ENCODE results near the gene SNX17. TPM values are rescaled to one million over a fixed set of nuclear protein-coding genes. Genes with fewer than 3 reads are reported as not detected.

SNX17 gene
- polyA plus RNA-seq, 1 experiment = 123 TPM

DNA sequence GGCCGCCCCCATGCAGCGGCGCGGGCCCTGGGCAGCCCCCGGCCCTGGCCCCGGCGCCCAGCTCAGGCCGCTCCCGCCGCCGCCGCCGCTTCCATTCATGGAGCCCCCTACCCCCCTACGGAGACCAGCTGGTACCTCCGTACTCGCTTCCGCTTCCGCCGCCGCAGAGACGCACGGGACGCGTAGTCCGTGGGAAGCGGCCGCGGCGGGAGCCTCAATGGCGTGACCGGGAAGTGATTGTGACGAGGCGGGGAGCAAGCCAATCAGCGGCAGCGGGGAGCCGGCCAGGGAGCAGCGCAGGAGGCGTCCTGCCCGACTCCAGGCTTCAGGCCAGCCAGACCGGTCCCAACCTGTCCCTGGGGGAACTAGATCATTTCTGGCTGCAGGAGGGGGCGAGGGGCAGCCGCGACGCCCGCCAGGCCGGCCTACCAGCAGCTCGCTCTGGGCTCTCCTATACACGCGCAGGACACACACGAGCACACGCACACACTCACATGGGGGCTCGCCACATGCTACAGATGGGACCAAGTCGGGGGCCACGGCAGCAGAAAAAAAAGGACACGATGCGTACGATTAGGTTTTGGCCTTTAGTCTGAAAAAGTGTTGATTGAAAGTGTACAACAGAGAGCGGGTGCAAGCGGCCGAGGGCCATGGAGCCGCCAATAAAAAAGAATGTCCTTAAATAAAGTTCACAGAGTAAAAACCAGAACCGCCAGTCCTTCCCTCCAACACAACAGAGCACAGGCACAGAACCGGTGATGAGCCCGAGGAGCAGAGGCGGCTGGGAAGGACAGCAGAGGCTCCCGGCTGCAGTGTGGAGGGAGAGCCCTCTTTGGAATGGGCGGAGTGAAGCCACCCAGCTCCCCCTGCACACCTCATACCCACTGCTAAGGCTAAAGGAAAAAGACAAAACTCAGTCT lies 10.5 kb downstream of the SNX17 start, which contains the start of gene ZNF513:
Gene ZNF513, minus strand, starts transcription at position 109 of the 920 bp plus-strand sequence. CDS start 208 bp downstream, outside the sequence.
- Histone ChIP-seq H3K9me3 (ENCODE audit: control insufficient read depth, insufficient read depth, low read length) (no peaks in the 10 kb centered on the region; the same call in 1 of the 2 replicates), H3K4me3 (ENCODE audit: low read depth, low read length) (peak within 1 kb of the TSS; percentile 88), H3K27ac (ENCODE audit: low read depth, low read length) (peak within 1 kb of the TSS; percentile 95), H3K27me3 (ENCODE audit: control insufficient read depth, insufficient read depth, low read length) (no peaks in the 10 kb centered on the region)
- POLR2A ChIA-PET = interaction anchor here (0.6 to 3.0 kb wide), 6 partner anchors 11 to 216 kb away, joined by 3 to 34 read pairs (median 6); partner anchors contain the start of genes EIF2B4, GTF3C2, NRBP1 and SNX17
- peak; percentile 84 for DNase-seq (ENCODE audit: low read depth, low spot score)
- TF ChIP-seq CTCF (IDR thresholded peaks at IDR 0.05; ENCODE audit: low read depth, low read length) = no peak
- CTCF ChIA-PET = interaction anchor here (2.2 kb wide), 1 partner anchor 11 kb away, joined by 10 read pairs; the partner anchor contains the start of genes EIF2B4 and SNX17

DNA sequence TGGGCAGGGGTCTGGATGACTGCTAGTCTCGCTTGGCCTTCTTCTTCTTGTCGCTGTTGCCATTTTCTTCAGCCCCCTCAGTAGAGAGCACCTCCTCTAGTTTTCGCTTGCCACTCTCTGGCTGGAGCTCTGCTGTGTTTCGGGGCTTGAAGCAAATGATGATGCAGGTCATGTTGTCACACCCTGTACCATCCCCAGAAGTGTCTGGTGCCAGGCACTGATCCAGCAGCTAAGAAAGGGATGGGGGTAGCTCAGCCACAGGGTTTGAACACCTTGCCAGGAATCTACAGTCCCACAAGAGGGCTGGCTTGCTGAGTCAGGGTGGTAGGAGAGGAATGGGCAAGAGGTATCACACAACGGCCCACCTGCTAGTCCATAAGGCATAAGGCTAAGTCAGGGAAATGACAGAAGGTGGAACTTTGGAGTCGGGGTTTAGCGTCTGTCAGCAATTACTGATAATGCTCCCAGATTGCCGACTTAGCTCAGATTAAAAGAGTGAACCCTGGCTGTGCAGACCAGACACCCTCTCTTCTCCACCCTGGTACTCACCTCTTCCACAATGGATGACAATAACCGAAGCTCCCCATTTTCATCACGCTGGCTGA lies 11.3 kb downstream of the SNX17 start:
- Histone ChIP-seq H3K27ac (ENCODE audit: low read depth, low read length) (no peak overlapping the region), H3K4me3 (ENCODE audit: low read depth, low read length) (no peak overlapping the region), H3K27me3 (ENCODE audit: control insufficient read depth, insufficient read depth, low read length) (no peaks in the 10 kb centered on the region), H3K9me3 (ENCODE audit: control insufficient read depth, insufficient read depth, low read length) (no peaks in the 10 kb centered on the region; the same call in 1 of the 2 replicates)
- POLR2A ChIA-PET = interaction anchor here (0.6 to 2.3 kb wide), 2 partner anchors 25 to 164 kb away, joined by 4 to 8 read pairs; partner anchors contain the start of gene GTF3C2
- TF ChIP-seq CTCF (IDR thresholded peaks at IDR 0.05; ENCODE audit: low read depth, low read length) = no peak
- no peak for DNase-seq (ENCODE audit: low read depth, low spot score)
- CTCF ChIA-PET = no interaction called here

GRCh38 chr2:27390822-27391679 lies 20.6 kb downstream of the SNX17 start:
- H3K9me3 ChIP-seq (ENCODE audit: control insufficient read depth, insufficient read depth, low read length) = no peaks in the 10 kb centered on the region
- ChIA-PET POLR2A (no interaction called here), CTCF (no interaction called here)
- no peak for TF ChIP-seq CTCF (IDR thresholded peaks at IDR 0.05; ENCODE audit: low read depth, low read length)
- DNase-seq (ENCODE audit: low read depth, low spot score) = no peak
- H3K4me3 ChIP-seq (ENCODE audit: low read depth, low read length) = no peak overlapping the region
- no peak overlapping the region for H3K27ac ChIP-seq (ENCODE audit: low read depth, low read length)
- no peaks in the 10 kb centered on the region for H3K27me3 ChIP-seq (ENCODE audit: control insufficient read depth, insufficient read depth, low read length)

DNA sequence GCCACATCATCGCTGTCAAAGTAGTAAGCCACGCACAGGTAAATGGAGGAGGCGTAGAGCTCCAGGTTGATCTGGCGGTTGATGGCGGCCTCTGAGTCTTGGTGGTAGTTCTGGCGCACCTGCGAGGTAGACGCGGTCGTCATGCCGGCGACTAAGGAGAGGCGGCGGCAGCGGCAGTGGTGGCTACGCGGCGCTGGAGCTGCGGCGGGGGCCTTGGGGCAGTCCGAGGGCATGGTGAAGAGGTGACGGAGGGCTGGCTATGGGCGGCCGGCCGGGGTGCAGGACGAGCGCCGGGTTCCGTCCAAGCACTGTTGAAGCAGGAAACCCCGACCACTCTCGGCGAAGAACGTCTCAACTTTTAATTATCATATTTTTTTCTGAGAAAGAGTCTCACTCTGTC lies 22.8 kb downstream of the SNX17 start:
- no peaks in the 10 kb centered on the region for H3K9me3 ChIP-seq (ENCODE audit: control insufficient read depth, insufficient read depth, low read length)
- ChIA-PET CTCF (interaction anchor here (1.1 kb wide), 1 partner anchor 35 kb away, joined by 3 read pairs; no protein-coding TSS in a partner anchor), POLR2A (no interaction called here)
- no peak for TF ChIP-seq CTCF (IDR thresholded peaks at IDR 0.05; ENCODE audit: low read depth, low read length)
- no peak for DNase-seq (ENCODE audit: low read depth, low spot score)
- H3K27me3 ChIP-seq (ENCODE audit: control insufficient read depth, insufficient read depth, low read length) = no peaks in the 10 kb centered on the region
- no peak overlapping the region for H3K27ac ChIP-seq (ENCODE audit: low read depth, low read length)
- H3K4me3 ChIP-seq (ENCODE audit: low read depth, low read length) = no peak overlapping the region
